Prostate gland (tissue), 2 donors: Measurements from ENCODE around the gene PTK7.

Experiments used
- CTCF ChIP-seq, 4 experiments: fragments of 200-600 bp in 2 of 4; fragments of 450-650 bp in 2 of 4; sonication (generic) in 2 of 4; IDR thresholded peaks; 1 replicate in 3 of 4; 2 replicates in 1 of 4; pipeline ENCODE4 v1.5.1; 2016 to 2019; ENCODE audit warnings: antibody characterized with exemption in 4 of 4, mild to moderate bottlenecking in 2 of 4, moderate library complexity in 2 of 4
- POLR2AphosphoS5 ChIP-seq: sonication (generic); formaldehyde crosslinking; IDR thresholded peaks from one replicate; pipeline ENCODE4 v1.6.1; 2017; ENCODE audit warnings: antibody characterized with exemption

- TF ChIP-seq POLR2AphosphoS5: no peak
- no peak for TF ChIP-seq CTCF (IDR thresholded peaks at IDR 0.05)
Measured at GRCh38 chr6:43187821-43188220, 111.7 kb downstream of the PTK7 start.
